Psoas muscle (tissue), 8 donors: ENCODE measurements around the gene URGCP. TPM values are rescaled to one million over a fixed set of nuclear protein-coding genes. Genes with fewer than 3 reads are reported as not detected.

ENCODE experiments used
- ATAC-seq, 4 donors: fragments of 200-7000 bp; cut with Tn5 transposase; one replicate each; pipeline ENCODE4 v1.9.1; 2020; ENCODE audit warnings: moderate library complexity in 3 of 4, mild to moderate bottlenecking in 2 of 4
- DNase-seq, 2 donors: peaks; one replicate each; pipeline ENCODE4 v3.0.0-alpha.2; 2020
- H3K27ac ChIP-seq: fragments of 200-600 bp; one replicate; pipeline ENCODE4 v1.8.0; 2022
- H3K27me3 ChIP-seq, 3 donors: fragments of 200-600 bp in 1 of 3; one replicate each; pipeline versions ENCODE4 v1.6.1 to v1.8.0; 2013 to 2022; ENCODE audit warnings: low read length in 2 of 3, mild to moderate bottlenecking in 2 of 3, moderate library complexity in 1 of 3; ENCODE audit not compliant: insufficient read depth in 3 of 3
- H3K36me3 ChIP-seq, 2 donors: fragments of 200-600 bp in 1 of 2; one replicate each; pipeline versions ENCODE4 v1.6.1 to v1.8.0; 2013 to 2022; ENCODE audit warnings: low read depth in 1 of 2, mild to moderate bottlenecking in 1 of 2, moderate library complexity in 1 of 2; ENCODE audit not compliant: insufficient read depth in 1 of 2
- H3K4me1 ChIP-seq: fragments of 200-600 bp; one replicate; pipeline ENCODE4 v1.8.0; 2022
- H3K4me3 ChIP-seq: fragments of 200-600 bp; one replicate; pipeline ENCODE4 v1.8.0; 2022; ENCODE audit warnings: mild to moderate bottlenecking
- H3K9me3 ChIP-seq: fragments of 200-600 bp; one replicate; pipeline ENCODE4 v1.8.0; 2022
- WGBS, 3 donors: extraction: QIAGEN DNeasy Blood & Tissue Kit; methylation state at CpG; one replicate each; pipeline versions ENCODE4 v1.1.6 to v1.1.7; 2013; 5-methylcytosine and 5-hydroxymethylcytosine counted together
- intact Hi-C, 2 donors: fragments of 100-400 bp; cut with DNase I; formaldehyde crosslinking; loops; one replicate each; pipeline versions ENCODE4 v1.11.0 to v1.14.2; 2022
- polyA plus RNA-seq, 3 donors: library from polyadenylated mRNA; stranded (reverse); fragments of 200-250 nt; gene quantifications; one replicate each; pipeline ENCODE4 v1.2.3, GENCODE V29; 2013
- total RNA-seq, 4 donors: library from RNA; stranded (reverse); fragmentation: NEBNext Ultra II Directional in 2 of 4; extraction: Animal tissue kit (Norgen Biotek cat#: 25700) in 2 of 4; gene quantifications; one replicate each; pipeline versions ENCODE4 v1.2.1 to v1.2.4, GENCODE V29; 2021 to 2023
- TF ChIP-seq, protein P1 (sequence below): fragments of 200-600 bp; IDR thresholded peaks from one replicate; pipeline ENCODE4 v1.8.0; 2022; ENCODE audit warnings: antibody characterized with exemption
- donor health status: healthy with polysubstance abuse.
- donor health status: DM: no; HTN: no; CAD: no; lungs with moderate emphysema.
- donor health status: Bipolar disorder and iron deficiency.
- donor health status: healthy.
- donor health status: DM: yes; HTN: yes; CAD: no.
- donor health status: DM: no; HTN: no; CAD: no.
- donor health status: DM: no; HTN: no; CAD: no.
- donor health status: DM: yes; HTN: yes; CAD: no.

The URGCP gene
- total and polyA plus RNA-seq, 7 donors, result 19.2 to 54.4 (median 41.3) TPM

DNA sequence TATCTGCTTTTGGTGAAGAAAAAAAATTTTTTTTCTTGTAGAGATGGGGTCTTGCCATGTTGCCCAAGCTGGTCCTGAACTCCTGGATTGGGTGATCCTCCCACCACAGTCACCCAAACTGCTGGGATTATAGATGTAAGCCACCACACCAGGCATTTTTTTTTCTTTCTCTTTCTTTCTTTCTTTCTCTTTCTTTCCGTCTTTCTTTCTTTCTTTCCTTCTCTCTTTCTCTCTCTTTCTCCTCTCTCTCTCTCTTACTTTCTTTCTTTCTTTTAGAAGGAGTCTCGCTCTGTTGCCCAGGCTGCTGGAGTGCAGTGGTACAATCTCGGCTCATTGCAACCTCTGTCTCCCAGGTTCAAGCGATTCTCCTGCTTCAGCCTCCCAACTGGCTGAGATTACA is 16.3 kb upstream of the URGCP start:
- TF ChIP-seq, protein P1, sequence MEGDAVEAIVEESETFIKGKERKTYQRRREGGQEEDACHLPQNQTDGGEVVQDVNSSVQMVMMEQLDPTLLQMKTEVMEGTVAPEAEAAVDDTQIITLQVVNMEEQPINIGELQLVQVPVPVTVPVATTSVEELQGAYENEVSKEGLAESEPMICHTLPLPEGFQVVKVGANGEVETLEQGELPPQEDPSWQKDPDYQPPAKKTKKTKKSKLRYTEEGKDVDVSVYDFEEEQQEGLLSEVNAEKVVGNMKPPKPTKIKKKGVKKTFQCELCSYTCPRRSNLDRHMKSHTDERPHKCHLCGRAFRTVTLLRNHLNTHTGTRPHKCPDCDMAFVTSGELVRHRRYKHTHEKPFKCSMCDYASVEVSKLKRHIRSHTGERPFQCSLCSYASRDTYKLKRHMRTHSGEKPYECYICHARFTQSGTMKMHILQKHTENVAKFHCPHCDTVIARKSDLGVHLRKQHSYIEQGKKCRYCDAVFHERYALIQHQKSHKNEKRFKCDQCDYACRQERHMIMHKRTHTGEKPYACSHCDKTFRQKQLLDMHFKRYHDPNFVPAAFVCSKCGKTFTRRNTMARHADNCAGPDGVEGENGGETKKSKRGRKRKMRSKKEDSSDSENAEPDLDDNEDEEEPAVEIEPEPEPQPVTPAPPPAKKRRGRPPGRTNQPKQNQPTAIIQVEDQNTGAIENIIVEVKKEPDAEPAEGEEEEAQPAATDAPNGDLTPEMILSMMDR, result no peak
- Histone ChIP-seq H3K27me3 (no peaks in the 10 kb centered on the region), H3K4me3 (no peak overlapping the region), H3K27ac (no peak overlapping the region), H3K9me3 (no peaks in the 10 kb centered on the region), H3K4me1 (peaks cover 13% of the 10 kb centered on the region), H3K36me3 (peaks cover 0 to 3% of the 10 kb centered on the region in 2 donors)
- WGBS, 3 donors, result 88 to 94% (median 94%) methylated on average over 4 of the region's 4 CpGs
- DNase-seq (no peak), ATAC-seq (no peak)
- intact Hi-C loops, result no loop called here

DNA sequence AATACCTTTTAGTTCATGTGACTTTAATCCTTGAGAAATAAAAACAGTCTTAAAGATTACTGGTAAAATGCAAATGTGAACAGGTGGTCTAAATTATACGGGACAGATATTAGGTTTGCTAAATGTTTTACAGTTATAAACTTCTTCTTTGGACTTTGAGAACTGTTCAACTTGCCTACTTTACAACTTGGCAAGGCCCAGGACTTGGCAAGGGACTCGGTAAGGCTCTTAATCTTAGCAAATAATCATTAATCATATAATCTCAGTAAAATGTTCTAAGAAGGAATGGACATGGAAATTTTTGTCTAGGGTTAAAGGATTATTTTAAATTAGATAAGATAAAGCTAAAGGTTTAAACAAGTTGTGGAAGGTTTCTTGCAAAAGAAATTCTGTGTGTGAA is 15.0 kb upstream of the URGCP start:
- 38 to 56% (median 44%) methylated on average over 2 of the region's 2 CpGs for WGBS, 3 donors
- H3K4me3 ChIP-seq, result no peak overlapping the region
- DNase-seq, result no peak
- no peak overlapping the region for H3K27ac ChIP-seq
- intact Hi-C loops, result no loop called here
- ATAC-seq, result no peak
- peaks cover 8% of the 10 kb centered on the region for H3K4me1 ChIP-seq
- no peaks in the 10 kb centered on the region for H3K27me3 ChIP-seq
- peaks cover 0 to 3% of the 10 kb centered on the region in 2 donors for H3K36me3 ChIP-seq
- no peaks in the 10 kb centered on the region for H3K9me3 ChIP-seq
- TF ChIP-seq, protein P1, result no peak

DNA sequence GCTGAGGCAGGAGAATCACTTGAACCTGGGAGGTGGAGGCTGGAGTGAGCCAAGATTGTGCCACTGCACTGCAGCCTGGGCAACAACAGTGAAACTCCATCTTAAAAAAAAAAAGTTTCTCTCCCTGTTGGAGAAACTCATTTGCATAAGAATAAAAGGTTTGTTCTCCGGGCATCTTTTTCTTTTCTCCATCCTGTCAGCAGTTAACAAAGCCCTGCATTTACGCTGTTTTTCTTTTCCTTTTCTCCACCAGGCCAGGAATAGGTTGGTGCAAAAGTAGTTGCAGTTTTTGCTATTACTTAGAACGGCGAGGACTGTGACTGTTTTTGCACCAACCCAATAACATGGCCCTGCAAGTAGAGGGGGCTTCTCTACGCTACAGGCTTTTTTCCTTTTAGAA is 9.5 kb upstream of the URGCP start:
- no peaks in the 10 kb centered on the region for H3K4me1 ChIP-seq
- 93 to 96% (median 95%) methylated on average over 5 of the region's 5 CpGs for WGBS, 3 donors
- TF ChIP-seq, protein P1, result no peak
- no peaks in the 10 kb centered on the region for H3K9me3 ChIP-seq
- peaks cover 0 to 3% of the 10 kb centered on the region in 2 donors for H3K36me3 ChIP-seq
- DNase-seq, result no peak
- H3K27ac ChIP-seq, result no peak overlapping the region
- intact Hi-C loops, result no loop called here
- no peak overlapping the region for H3K4me3 ChIP-seq
- no peaks in the 10 kb centered on the region for H3K27me3 ChIP-seq
- ATAC-seq, result no peak

DNA sequence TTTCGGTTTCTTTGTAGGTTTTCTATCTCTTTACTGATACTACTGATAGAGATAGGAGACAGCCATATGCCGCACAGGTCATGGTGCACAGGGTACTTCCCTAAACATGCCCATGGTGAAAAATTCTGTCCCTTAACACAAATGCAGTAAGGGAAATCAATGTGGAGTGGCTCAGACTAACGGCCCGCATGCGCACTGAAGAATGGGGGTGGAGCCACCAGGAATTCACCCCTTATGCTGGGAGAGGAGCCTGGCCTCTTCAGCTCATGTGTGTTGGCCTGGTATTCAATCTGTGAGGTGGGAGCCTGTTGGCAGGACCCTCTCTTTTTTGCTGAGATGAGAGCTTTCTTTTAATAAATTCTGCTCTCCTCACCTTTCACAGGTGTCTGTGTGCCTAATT is 8.4 kb upstream of the URGCP start:
- no peaks in the 10 kb centered on the region for H3K9me3 ChIP-seq
- H3K4me1 ChIP-seq, result no peaks in the 10 kb centered on the region
- intact Hi-C loops, result no loop called here
- H3K27me3 ChIP-seq, result no peaks in the 10 kb centered on the region
- TF ChIP-seq, protein P1, result no peak
- 86 to 94% (median 92%) methylated on average over 5 of the region's 5 CpGs for WGBS, 3 donors
- peaks cover 0 to 11% of the 10 kb centered on the region in 2 donors for H3K36me3 ChIP-seq
- ATAC-seq (no peak), DNase-seq (no peak)
- no peak overlapping the region for H3K27ac ChIP-seq
- H3K4me3 ChIP-seq, result no peak overlapping the region

DNA sequence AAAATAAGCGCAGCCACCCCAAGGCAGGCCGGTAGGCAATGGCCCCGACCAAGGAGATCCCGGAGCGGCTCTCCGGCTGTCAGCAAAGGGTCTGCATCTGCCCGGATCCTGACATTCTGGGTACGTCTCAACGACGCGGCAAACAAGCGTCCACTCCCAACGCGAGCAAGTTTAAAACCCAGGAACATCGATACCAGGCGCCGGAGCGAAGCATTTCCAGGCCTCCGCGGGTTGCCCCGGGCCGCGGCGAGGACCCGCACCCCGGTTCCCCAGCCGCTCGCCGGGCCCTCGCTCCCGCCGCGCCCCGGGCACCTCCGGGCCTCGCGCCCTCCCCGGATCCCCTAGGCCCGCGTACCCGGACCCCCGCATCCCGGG is 453 bp downstream of the URGCP start:
- DNase-seq, result peak; percentile 21 to 54
- peak; percentile 28 to 58 (median 32) for ATAC-seq
- intact Hi-C loops, result no loop called here

More for the DNA sequence above, 453 bp downstream of the URGCP start:
- Histone ChIP-seq H3K27ac (peak overlapping the region; percentile 81), H3K27me3 (no peaks in the 10 kb centered on the region), H3K4me3 (peak overlapping the region; percentile 72), H3K9me3 (no peaks in the 10 kb centered on the region), H3K36me3 (peaks cover 0 to 8% of the 10 kb centered on the region in 2 donors), H3K4me1 (peaks cover 28% of the 10 kb centered on the region)
- TF ChIP-seq, protein P1, result no peak
- 0 to 1% (median 1%) methylated on average over 21 to 43 of the region's 43 CpGs for WGBS, 3 donors
